Tibial artery (tissue), 4 donors: ENCODE results near the gene IRX4.
A peak's percentile ranks its signal among the peaks of the same experiment; 100 is the strongest.

Experiments used
- DNase-seq, 2 donors: peaks; one replicate each; pipeline ENCODE4 v3.0.0-alpha.2; 2019
- H3K27ac ChIP-seq, 2 donors: fragments of 200-600 bp; sonication (generic) in 1 of 2; 1 replicate in 1 of 2; 2 replicates in 1 of 2; pipeline ENCODE4 v1.5.1; 2018 to 2019; ENCODE audit warnings: mild to moderate bottlenecking in 1 of 2
- H3K27me3 ChIP-seq, 2 donors: fragments of 200-600 bp; sonication (generic) in 1 of 2; one replicate each; pipeline versions ENCODE4 v1.5.1 to v1.6.0; 2016 to 2019
- H3K36me3 ChIP-seq, 3 donors: fragments of 200-600 bp; sonication (generic) in 2 of 3; one replicate each; pipeline ENCODE4 v1.5.1; 2016 to 2019; ENCODE audit warnings: mild to moderate bottlenecking in 2 of 3
- H3K4me1 ChIP-seq, 4 donors: fragments of 200-600 bp; sonication (generic) in 2 of 4; 1 replicate in 3 of 4; 2 replicates in 1 of 4; pipeline ENCODE4 v1.5.1; 2016 to 2019
- H3K4me3 ChIP-seq, 2 donors: fragments of 200-600 bp; sonication (generic) in 1 of 2; 1 replicate in 1 of 2; 2 replicates in 1 of 2; pipeline ENCODE4 v1.5.1; 2018 to 2019; ENCODE audit warnings: mild to moderate bottlenecking in 2 of 2
- H3K9me3 ChIP-seq, 3 donors: fragments of 200-600 bp; sonication (generic) in 1 of 3; one replicate each; pipeline ENCODE4 v1.5.1; 2016 to 2019
- CTCF ChIP-seq, 2 experiments: fragments of 200-600 bp in 1 of 2; fragments of 450-650 bp in 1 of 2; IDR thresholded peaks; one replicate each; pipeline ENCODE4 v1.5.1; 2017 to 2019; ENCODE audit warnings: antibody characterized with exemption in 2 of 2, mild to moderate bottlenecking in 1 of 2, moderate library complexity in 1 of 2
- intact Hi-C: fragments of 100-400 bp; cut with DNase I; formaldehyde crosslinking; loops from one replicate; pipeline ENCODE4 v1.15.0; 2023; ENCODE audit warnings: low total_unique reads

The IRX4 gene

GRCh38 chr5:1835431-1835830, 47.3 kb downstream of the IRX4 start:
- DNase-seq = peak in 1 of 2 donors; percentile 51
- TF ChIP-seq CTCF (IDR thresholded peaks at IDR 0.05) = no peak
- Histone ChIP-seq H3K27ac (no peak overlapping the region), H3K4me1 (no peaks in the 10 kb centered on the region), H3K27me3 (peaks cover 0 to 28% of the 10 kb centered on the region in 2 donors), H3K9me3 (no peaks in the 10 kb centered on the region), H3K36me3 (no peaks in the 10 kb centered on the region), H3K4me3 (no peak overlapping the region)
- intact Hi-C loops = no loop called here

DNA sequence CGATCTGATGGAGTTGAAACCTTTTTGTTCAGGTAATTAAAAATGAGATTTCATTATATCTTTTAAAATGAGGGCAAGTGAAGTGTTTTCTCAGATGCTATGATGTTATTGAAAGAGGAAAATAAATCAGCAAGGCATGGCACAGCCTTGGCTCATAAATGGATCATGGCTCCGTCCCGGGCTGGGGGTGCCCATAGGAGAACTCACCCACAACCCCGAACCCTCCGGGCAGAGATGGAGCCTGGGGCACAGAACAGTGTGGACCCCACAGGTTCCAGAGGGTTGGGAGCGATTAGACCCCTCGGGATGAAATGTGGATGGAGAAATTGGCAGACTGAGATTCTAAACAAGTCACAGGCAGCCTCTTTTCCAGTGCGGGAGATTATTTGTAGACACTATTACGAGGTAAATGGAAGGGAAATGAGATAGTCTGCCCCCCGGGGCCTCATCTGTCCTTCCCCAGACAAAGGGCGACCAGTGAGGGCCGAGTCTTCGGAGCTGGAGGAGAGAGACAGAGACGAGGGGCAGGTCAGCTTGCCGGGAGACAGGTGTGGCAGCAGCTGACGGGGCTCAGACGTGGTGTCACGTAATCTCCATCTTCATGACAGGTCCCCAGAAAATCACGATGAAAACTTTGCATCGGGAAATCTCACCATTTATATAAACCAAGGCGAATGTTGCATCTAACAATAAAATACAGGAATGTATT, 47.9 kb downstream of the IRX4 start:
- Histone ChIP-seq H3K36me3 (peaks cover 0 to under 1% (median 0%) of the 10 kb centered on the region in 3 donors), H3K4me3 (no peak overlapping the region), H3K27ac (no peak overlapping the region), H3K9me3 (no peaks in the 10 kb centered on the region), H3K27me3 (peaks cover 0 to 23% of the 10 kb centered on the region in 2 donors), H3K4me1 (no peaks in the 10 kb centered on the region)
- DNase-seq = peak in 1 of 2 donors; percentile 25
- intact Hi-C loops = no loop called here
- no peak for TF ChIP-seq CTCF (IDR thresholded peaks at IDR 0.05)

- DNase-seq = peak in 1 of 2 donors; percentile 55
- Histone ChIP-seq H3K4me1 (no peaks in the 10 kb centered on the region), H3K9me3 (no peaks in the 10 kb centered on the region), H3K27ac (no peak overlapping the region), H3K27me3 (peaks cover 0 to 22% of the 10 kb centered on the region in 2 donors), H3K4me3 (no peak overlapping the region), H3K36me3 (peaks cover 3 to 5% (median 4%) of the 10 kb centered on the region in 3 donors)
- no peak for TF ChIP-seq CTCF (IDR thresholded peaks at IDR 0.05)
- intact Hi-C loops = no loop called here
Observed at GRCh38 chr5:1834022-1834551, 48.6 kb downstream of the IRX4 start.

- H3K27ac ChIP-seq = no peak overlapping the region
- intact Hi-C loops = no loop called here
- no peaks in the 10 kb centered on the region for H3K9me3 ChIP-seq
- H3K27me3 ChIP-seq = peaks cover 0 to 22% of the 10 kb centered on the region in 2 donors
- DNase-seq = no peak
- no peak overlapping the region for H3K4me3 ChIP-seq
- TF ChIP-seq CTCF (IDR thresholded peaks at IDR 0.05) = no peak
- no peaks in the 10 kb centered on the region for H3K4me1 ChIP-seq
- peaks cover 3 to 5% (median 4%) of the 10 kb centered on the region in 3 donors for H3K36me3 ChIP-seq
Observed at GRCh38 chr5:1833264-1834021, 49.3 kb downstream of the IRX4 start.

DNA sequence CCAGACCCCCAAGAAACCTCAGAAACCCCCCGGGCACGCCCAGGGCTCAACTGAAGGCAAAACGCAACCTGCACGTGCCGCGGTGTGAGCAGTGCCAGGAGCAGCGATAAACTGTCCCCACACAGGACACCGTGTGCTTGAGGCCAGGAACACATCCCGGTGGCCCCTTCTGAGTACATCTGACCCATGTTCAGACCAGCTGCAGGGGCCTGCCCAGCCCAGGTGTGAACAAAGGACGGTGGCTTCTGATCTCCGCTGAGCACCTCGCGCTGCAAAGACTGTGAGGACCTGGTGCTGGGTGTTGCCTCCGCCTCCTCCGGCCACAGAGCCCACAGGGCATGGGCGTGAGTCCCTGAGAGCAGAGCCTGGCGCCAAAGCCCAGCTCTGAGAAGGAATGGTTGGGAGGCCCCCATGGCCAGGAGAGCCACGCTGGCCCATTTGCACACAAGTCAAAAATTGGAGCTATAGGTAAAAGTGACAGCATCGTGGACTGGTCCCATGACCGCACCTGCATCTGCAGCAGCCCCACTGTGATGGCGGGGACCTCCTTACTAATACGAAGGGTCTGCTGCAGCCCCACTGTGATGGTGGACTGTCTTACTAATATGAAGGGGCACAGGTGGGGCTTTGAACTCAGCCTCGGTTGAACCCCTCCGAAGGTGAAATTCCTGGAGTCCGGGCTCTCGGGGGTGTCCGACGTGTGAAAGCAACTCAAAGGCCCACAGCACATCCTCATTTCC, 50.0 kb downstream of the IRX4 start:
- Histone ChIP-seq H3K36me3 (peaks cover 3 to 5% (median 4%) of the 10 kb centered on the region in 3 donors), H3K27ac (no peak overlapping the region), H3K27me3 (peaks cover 0 to 17% of the 10 kb centered on the region in 2 donors), H3K9me3 (no peaks in the 10 kb centered on the region), H3K4me1 (no peaks in the 10 kb centered on the region), H3K4me3 (no peak overlapping the region)
- TF ChIP-seq CTCF (IDR thresholded peaks at IDR 0.05) = no peak
- no peak for DNase-seq
- intact Hi-C loops = no loop called here
